GM10847 (cell line): Measurements from ENCODE around the gene ST6GAL1.

Source experiments
- POLR2A ChIP-seq: IDR thresholded peaks from 2 replicates; pipeline ENCODE4 v1.6.1; 2011; ENCODE audit not compliant: insufficient read length; ENCODE audit errors: extremely low read depth

Gene ST6GAL1

GRCh38 chr3:187063286-187064121, 133.2 kb downstream of the ST6GAL1 start:
- TF ChIP-seq POLR2A: no peak

- TF ChIP-seq POLR2A: no peak
Measured at GRCh38 chr3:187064210-187065115, 134.1 kb downstream of the ST6GAL1 start.

DNA sequence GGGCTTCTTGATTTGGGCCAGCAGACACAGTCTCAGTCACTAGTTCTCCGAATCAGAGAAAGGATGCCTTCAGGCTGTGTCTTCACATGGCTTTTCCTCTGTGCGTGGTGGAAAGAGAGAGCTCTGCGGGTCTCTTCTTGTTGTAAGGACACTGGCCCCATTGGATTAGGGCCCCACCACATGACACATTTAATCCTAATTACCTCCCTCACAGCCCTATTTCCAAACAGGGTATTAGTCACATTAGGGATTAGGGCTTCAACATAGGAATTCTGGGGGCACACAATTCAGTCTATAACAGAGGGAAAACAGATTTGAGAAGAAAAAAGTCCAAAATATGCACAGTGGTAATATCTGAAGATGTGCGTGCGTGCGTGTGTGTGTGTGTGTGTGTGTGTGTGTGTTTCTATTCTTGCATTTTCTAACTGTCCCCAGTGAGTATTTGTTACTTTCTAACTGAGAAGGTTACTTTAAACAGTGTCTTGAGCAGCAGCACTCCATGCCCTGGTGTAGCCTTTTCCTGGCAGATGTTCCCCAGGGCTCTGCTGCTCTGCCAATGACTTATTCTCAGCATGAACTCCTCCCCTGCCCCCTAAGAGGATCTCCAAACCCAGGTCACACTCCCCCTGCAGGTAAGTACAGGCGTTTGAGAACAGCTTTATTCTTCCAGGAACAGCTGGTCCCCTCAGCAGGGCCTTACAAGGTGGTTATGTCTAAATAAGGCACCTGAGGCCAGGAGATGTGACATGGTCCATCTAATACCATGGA, 136.1 kb downstream of the ST6GAL1 start:
- TF ChIP-seq POLR2A: no peak

DNA sequence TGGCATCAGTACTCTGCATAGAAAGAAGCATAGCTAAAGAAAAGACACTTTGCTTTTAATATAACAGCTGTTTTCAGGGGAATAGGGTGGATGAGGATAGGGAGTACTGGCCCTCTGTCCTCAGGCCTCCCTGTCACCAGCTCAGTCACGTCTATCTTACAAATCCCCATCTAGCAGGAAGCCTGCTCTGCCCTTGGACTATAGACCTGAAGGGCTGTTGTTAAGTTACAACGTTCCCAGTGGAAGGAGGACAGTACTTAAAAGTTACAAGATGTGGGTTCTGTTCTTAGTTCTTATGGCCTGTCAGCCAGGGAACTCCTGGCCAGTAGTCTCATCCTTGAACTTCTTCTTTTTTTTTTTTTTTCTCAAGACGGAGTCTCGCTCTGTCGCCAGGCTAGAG, 138.5 kb downstream of the ST6GAL1 start:
- no peak for TF ChIP-seq POLR2A

DNA sequence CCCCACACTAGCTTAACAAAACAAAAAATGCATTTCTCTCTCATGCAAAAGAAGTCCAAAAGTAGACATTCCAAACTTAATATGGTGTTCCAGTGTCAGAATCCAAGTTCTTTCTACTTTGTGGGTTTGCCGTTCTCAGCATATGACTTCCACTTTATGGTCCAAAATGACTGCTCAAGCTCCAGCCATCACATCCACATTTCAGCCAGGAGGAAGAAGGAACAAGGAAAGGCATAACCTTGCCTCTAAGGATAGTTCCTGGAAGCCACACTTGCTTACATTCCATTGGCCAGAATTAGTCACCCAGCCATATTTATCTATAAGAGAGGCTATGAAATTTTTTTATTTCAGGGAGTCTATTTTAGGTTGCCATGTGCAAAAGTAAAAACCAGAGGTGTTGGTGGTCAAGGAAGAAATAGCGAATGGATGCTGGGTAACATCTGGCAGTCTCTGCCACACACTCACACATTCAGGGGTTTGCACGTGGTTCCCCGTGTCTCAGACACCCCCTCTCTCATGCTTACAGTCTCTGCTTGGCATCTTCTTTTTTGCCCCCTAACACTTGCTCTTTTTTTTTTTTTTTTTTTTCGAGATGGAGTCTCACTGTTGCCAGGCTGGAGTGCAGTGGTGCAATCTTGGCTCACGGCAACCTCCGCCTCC, 139.7 kb downstream of the ST6GAL1 start:
- TF ChIP-seq POLR2A: no peak

GRCh38 chr3:187072102-187072501, 141.8 kb downstream of the ST6GAL1 start:
- TF ChIP-seq POLR2A: no peak

DNA sequence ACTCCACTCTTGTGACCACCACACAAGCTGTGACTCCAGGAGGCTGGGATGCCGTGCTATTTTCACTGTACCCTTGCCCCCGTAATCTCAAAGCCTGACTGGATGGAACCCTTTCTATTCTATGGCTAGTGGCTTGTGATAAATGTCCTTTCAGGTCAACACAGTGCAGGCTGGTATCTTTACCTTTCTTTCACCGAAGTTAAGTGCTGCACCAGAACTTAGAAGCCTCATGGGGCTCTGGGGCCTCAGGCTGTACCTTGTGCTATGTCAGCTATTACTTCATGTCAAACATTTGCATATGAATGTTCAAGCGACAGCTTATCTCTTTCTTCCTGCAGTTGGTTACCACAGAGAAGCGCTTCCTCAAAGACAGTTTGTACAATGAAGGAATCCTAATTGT, 142.2 kb downstream of the ST6GAL1 start:
- no peak for TF ChIP-seq POLR2A

- no peak for TF ChIP-seq POLR2A
Measured at GRCh38 chr3:187073581-187074098, 143.3 kb downstream of the ST6GAL1 start.

GRCh38 chr3:187074846-187075245, 144.5 kb downstream of the ST6GAL1 start:
- TF ChIP-seq POLR2A: no peak

DNA sequence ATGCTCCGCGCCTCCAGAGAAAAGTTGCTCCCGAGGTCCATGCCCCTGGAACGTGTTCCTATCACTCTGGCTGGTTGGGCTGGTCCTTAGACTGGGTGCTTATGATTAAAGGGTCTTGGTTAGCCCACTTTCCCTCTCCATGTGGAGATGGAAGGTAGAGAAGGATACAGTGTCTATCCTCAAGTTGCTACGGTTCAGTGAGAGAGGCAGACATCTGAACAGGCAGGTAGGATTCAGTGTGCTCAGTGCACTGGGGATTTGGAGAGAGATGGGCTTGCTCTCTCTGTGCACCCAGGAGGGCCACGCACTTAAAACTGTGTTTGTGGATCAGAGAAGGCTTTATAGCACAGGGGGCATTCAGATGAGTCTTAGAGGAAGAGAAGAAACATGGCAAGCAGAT, 146.0 kb downstream of the ST6GAL1 start:
- TF ChIP-seq POLR2A: no peak

- TF ChIP-seq POLR2A: no peak
Measured at GRCh38 chr3:187077085-187077484, 146.8 kb downstream of the ST6GAL1 start.

- TF ChIP-seq POLR2A: no peak
Measured at GRCh38 chr3:187077537-187077936, 147.2 kb downstream of the ST6GAL1 start.

DNA sequence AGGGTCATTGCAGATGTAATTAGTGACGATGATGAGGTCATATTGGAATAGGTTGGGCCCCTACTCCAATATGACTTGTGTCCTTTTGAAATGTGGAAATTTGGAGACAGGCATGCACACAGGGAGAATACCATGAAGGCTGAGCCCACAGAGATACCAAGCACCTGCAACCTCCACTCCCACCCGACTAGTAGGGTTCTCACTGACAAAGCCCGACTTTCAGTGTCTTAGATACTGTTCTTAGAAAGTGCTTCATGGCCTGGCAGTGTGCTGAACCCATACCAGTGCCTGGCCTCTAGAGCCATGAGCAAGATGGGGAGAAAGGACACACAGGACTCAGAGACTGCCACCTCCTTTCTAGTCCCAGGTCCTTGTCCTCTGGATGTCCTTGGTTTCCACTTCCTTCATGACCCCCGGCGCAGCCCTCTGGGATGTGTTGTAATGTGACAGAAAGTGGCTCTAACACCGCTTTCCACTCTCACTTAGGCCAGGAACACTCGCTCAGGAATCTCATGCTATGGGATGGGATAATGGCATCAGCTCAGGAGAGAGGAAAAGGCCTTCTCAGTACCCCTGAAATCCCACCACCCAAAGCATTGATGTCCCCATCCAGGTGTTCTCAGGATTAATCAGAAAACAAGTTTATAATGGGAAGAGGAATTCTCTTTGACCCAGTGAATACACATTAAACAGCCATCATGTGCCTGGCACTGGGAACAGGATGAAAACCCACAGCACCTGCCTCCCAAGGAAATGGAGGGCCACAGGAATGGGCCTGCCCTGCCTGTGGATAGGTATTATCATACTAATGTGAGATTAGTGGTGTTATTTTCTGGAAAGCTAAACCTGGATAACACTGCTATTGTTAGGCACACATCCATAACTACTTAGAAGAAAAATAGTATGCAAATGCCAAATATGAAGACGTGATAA, 149.0 kb downstream of the ST6GAL1 start:
- TF ChIP-seq POLR2A: no peak
